Measurements from ENCODE around the gene UBE2Z. TPM values are rescaled to one million over a fixed set of nuclear protein-coding genes. Genes with fewer than 3 reads are reported as not detected.

The UBE2Z gene
- total and polyA plus RNA-seq, 2 of the 4 experiments (the other 2 are of a cell fraction) = 68.5 to 126 TPM

DNA sequence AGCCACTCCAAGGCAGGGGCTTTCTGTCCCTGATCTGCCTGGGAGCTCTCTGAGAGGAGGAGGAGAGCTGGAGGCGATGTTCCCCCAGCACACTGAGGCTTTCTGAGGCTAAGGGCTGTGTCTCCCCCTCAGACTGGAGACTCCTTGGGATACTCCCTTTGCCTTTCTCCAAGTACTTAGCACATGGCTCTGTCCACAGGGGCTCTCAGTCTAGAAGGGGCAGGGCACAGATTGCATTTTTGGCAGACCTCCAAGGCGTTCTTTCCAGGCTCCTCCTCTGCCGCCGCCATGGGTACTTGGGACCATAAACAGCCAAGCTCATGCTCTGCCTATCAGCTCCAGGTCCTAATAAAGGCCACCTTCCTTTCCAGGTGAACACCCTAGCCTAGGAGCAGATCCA is 62.0 kb downstream of the UBE2Z start:
- peak overlapping the region; percentile 98 for H4K91ac ChIP-seq (ENCODE audit: insufficient read depth, low read depth, low read length)
- peak overlapping the region; percentile 99 for H2BK120ac ChIP-seq (ENCODE audit: low read depth, low read length)
- H3K56ac ChIP-seq (ENCODE audit: extremely low read depth, insufficient read depth, low read length) = no peak overlapping the region
- H3K18ac ChIP-seq (ENCODE audit: low read depth, low read length) = 0 out of 2 replicates have a peak overlapping the region, but pooled peaks have one; percentile 17
- peaks cover 19% of the 10 kb centered on the region for H3K9me1 ChIP-seq (ENCODE audit: insufficient read depth, low read length)
- no peak overlapping the region; a peak in 2 of 4 replicates for H4K8ac ChIP-seq (ENCODE audit: low read depth in 2 of 2, low read length in 2 of 2)
- no peaks in the 10 kb centered on the region for H4K20me1 ChIP-seq (ENCODE audit: insufficient read depth, low read length)
- H3K9me3 ChIP-seq (ENCODE audit: control insufficient read depth, insufficient read depth, low read length) = no peaks in the 10 kb centered on the region
- dilution Hi-C loops (cut with HindIII; ENCODE audit: low sequenced_read_pairs, unreplicated experiment) = no loop called here
- peak overlapping the region; percentile 92 for H2AK5ac ChIP-seq (ENCODE audit: low read depth, low read length)
- no peaks in the 10 kb centered on the region for H3K27me3 ChIP-seq (ENCODE audit: control insufficient read depth, insufficient read depth, low read length)
- ATAC-seq (ENCODE audit: low read depth) = no peak
- CTCF ChIA-PET = no interaction called here
- no peak overlapping the region for H2BK5ac ChIP-seq (ENCODE audit: low read depth, low read length, poor library complexity, severe bottlenecking)
- peaks cover 22% of the 10 kb centered on the region for H3K4me1 ChIP-seq (ENCODE audit: control insufficient read depth, insufficient read depth, low read length)
- no peaks in the 10 kb centered on the region for H3K36me3 ChIP-seq (ENCODE audit: control insufficient read depth, insufficient read depth, low read length)
- H3K14ac ChIP-seq (replicated peaks; ENCODE audit: low read depth, low read length) = peak overlapping the region; percentile 25; the same call in 1 of the 2 replicates
- H2BK15ac ChIP-seq (ENCODE audit: low read depth, low read length) = peak overlapping the region; percentile 84; the same call in 2 of the 3 replicates
- H3K4me3 ChIP-seq (ENCODE audit: insufficient read depth, low read depth, low read length) = no peak overlapping the region
- peak overlapping the region; percentile 91 for H3K4ac ChIP-seq (ENCODE audit: low read depth, low read length)
- no peak overlapping the region for H3K9ac ChIP-seq (ENCODE audit: low read depth, low read length)
- H4K5ac ChIP-seq (ENCODE audit: low read depth, low read length) = peak overlapping the region; percentile 9; the same call in 1 of the 2 replicates
- peak overlapping the region; percentile 77 for H2BK20ac ChIP-seq (ENCODE audit: low read depth, low read length)
- no TSS peak for BruUV-seq (replicated peaks)
- in situ Hi-C loops (cut with MboI; ENCODE audit: low sequenced_read_pairs) = no loop called here
- H2AFZ ChIP-seq (replicated peaks; ENCODE audit: low read length, poor library complexity) = peak overlapping the region; percentile 54
- 80% methylated on average over 1 of the region's 4 CpGs; no CpG with 5 or more reads in 1 of the 2 experiments for WGBS, 2 experiments (ENCODE audit: extremely low coverage in 2 of 2, insufficient read length in 1 of 2)
- no peak for TF ChIP-seq RFX5 (IDR thresholded peaks at IDR 0.05; ENCODE audit: low read depth, low read length)
- no peak for TF ChIP-seq SMC3 (IDR thresholded peaks at IDR 0.05; ENCODE audit: low read depth, low read length)
- TF ChIP-seq POLR2A (IDR thresholded peaks at IDR 0.05; ENCODE audit: low read depth, low read length) = no peak
- no peak for TF ChIP-seq CHD1 (IDR thresholded peaks at IDR 0.05; ENCODE audit: low read depth, low read length)
- intact Hi-C loops (cut with micrococcal nuclease) = no loop called here
- no peak overlapping the region for H3K23ac ChIP-seq (ENCODE audit: low read depth, low read length)
- H2AK9ac ChIP-seq (replicated peaks; ENCODE audit: low read depth, low read length, poor library complexity) = peak overlapping the region; percentile 53
- POLR2A ChIA-PET (ENCODE audit: unreplicated experiment) = no interaction called here
- H3K27ac ChIP-seq (ENCODE audit: insufficient read depth, low read length) = no peak overlapping the region
- H3K79me1 ChIP-seq (ENCODE audit: low read depth in 1 of 2, low read length in 2 of 2) = peaks cover 3 to 11% of the 10 kb centered on the region in 2 experiments; a peak in 2 of 4 replicates
- DNase-seq = no peak
- H3K4me2 ChIP-seq (ENCODE audit: low read depth, low read length) = no peak overlapping the region

Data from IMR-90 (cell line).